Measurements from ENCODE around the gene PBOV1.

The PBOV1 gene

DNA sequence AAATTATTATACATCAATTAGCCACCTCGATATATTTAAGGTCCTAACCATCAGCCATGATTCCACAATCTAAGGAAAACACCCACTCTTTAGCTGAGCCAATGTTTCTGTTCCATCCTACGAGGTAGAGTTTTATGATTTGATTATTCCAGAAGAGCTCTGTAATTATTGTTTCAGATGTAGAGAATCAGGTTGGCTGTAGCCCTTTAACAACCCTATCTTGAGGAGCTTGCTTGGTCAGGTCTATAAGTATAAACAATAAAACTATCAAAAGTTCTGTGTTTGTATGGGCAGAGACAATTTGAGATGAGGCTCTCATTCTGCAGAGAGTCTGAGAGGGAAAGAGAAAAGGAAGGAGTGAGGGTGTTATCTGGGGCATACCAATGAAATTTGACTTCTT lies at the start of gene PBOV1:
PBOV1 (minus strand) TSS at position 43 of the 400 bp plus-strand sequence. CDS start 96 bp downstream, outside the sequence.
- no peak for DNase-seq (ENCODE audit: low read depth, low spot score)

DNA sequence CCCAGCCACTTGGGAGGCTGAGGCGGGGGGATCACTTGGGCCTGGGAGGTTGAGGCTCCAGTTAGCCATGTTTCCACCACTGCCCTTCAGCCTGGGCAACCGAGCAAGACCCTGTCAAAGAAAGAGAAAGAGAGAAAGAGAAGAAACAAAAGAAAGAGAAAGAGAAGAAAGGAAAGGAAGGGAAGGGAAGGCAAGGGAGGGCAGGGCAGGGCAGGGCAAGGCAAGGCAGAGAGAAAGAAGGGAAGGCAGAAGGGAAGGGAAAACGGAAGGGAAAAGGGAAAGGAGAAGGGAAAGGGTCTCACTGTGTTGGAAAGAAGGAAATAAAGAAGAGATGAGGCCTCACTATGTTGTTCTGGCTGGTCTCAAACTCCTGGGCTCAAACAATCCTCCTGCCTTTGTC lies 47.8 kb upstream of the PBOV1 start:
- WGBS (ENCODE audit: insufficient coverage, insufficient read length) = no CpG with 5 or more reads among the region's 3 CpGs
- Histone ChIP-seq H3K36me3 (ENCODE audit: control insufficient read depth, insufficient read depth, low read length) (peaks cover 8% of the 10 kb centered on the region; the same call in 1 of the 2 replicates), H3K9me3 (ENCODE audit: control insufficient read depth, insufficient read depth, low read length) (no peaks in the 10 kb centered on the region), H3K4me1 (ENCODE audit: control insufficient read depth, insufficient read depth, low read length) (no peaks in the 10 kb centered on the region), H3K27me3 (ENCODE audit: control insufficient read depth, insufficient read depth, low read length) (no peaks in the 10 kb centered on the region), H3K4me3 (ENCODE audit: low read length) (no peak overlapping the region), H3K27ac (ENCODE audit: low read length) (no peak overlapping the region)
- DNase-seq (ENCODE audit: low read depth, low spot score) = no peak

More for the DNA sequence above, at the start of gene PBOV1:
- WGBS (ENCODE audit: insufficient coverage, insufficient read length) = no CpG with 5 or more reads among the region's 2 CpGs
- H3K27ac ChIP-seq (ENCODE audit: low read length) = no peak within 1 kb of the TSS
- H3K27me3 ChIP-seq (ENCODE audit: control insufficient read depth, insufficient read depth, low read length) = no peaks in the 10 kb centered on the region
- H3K4me3 ChIP-seq (ENCODE audit: low read length) = no peak within 1 kb of the TSS
- no peaks in the 10 kb centered on the region for H3K36me3 ChIP-seq (ENCODE audit: control insufficient read depth, insufficient read depth, low read length)
- H3K4me1 ChIP-seq (ENCODE audit: control insufficient read depth, insufficient read depth, low read length) = no peaks in the 10 kb centered on the region
- H3K9me3 ChIP-seq (ENCODE audit: control insufficient read depth, insufficient read depth, low read length) = no peaks in the 10 kb centered on the region

DNA sequence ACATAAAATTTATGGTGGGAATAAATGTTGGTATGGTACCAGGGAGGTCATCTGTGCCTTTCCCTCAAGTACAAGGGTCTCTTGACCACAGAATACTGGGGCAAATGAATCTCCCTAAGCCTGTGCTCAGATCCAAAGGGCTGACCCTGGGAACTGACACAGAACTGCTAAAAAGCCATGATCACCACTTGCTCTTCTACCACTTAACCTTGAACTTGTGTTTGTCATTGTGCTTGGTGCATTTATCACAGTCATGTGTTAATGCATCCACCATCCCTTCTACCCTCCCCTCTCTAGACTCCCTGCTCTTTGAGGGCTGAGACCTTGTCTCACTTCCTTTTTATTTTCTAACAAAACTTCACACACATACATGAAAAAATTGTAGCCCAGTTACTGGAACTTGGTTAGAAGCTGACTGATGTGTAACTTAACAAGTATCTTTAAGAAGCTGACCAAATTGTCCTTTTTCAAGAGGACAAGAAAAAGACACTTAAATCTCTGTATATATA lies 46.1 kb upstream of the PBOV1 start:
- Histone ChIP-seq H3K36me3 (ENCODE audit: control insufficient read depth, insufficient read depth, low read length) (peaks cover 8% of the 10 kb centered on the region; the same call in 1 of the 2 replicates), H3K4me3 (ENCODE audit: low read length) (no peak overlapping the region), H3K27ac (ENCODE audit: low read length) (no peak overlapping the region), H3K4me1 (ENCODE audit: control insufficient read depth, insufficient read depth, low read length) (no peaks in the 10 kb centered on the region), H3K9me3 (ENCODE audit: control insufficient read depth, insufficient read depth, low read length) (no peaks in the 10 kb centered on the region), H3K27me3 (ENCODE audit: control insufficient read depth, insufficient read depth, low read length) (no peaks in the 10 kb centered on the region)
- DNase-seq (ENCODE audit: low read depth, low spot score) = no peak

GRCh38 chr6:138263963-138264362 lies 45.7 kb upstream of the PBOV1 start:
- H3K4me1 ChIP-seq (ENCODE audit: control insufficient read depth, insufficient read depth, low read length) = no peaks in the 10 kb centered on the region
- DNase-seq (ENCODE audit: low read depth, low spot score) = no peak
- peaks cover 8% of the 10 kb centered on the region; the same call in 1 of the 2 replicates for H3K36me3 ChIP-seq (ENCODE audit: control insufficient read depth, insufficient read depth, low read length)
- no peak overlapping the region for H3K27ac ChIP-seq (ENCODE audit: low read length)
- WGBS (ENCODE audit: insufficient coverage, insufficient read length) = no CpG with 5 or more reads among the region's 4 CpGs
- H3K27me3 ChIP-seq (ENCODE audit: control insufficient read depth, insufficient read depth, low read length) = no peaks in the 10 kb centered on the region
- no peaks in the 10 kb centered on the region for H3K9me3 ChIP-seq (ENCODE audit: control insufficient read depth, insufficient read depth, low read length)
- no peak overlapping the region for H3K4me3 ChIP-seq (ENCODE audit: low read length)

DNA sequence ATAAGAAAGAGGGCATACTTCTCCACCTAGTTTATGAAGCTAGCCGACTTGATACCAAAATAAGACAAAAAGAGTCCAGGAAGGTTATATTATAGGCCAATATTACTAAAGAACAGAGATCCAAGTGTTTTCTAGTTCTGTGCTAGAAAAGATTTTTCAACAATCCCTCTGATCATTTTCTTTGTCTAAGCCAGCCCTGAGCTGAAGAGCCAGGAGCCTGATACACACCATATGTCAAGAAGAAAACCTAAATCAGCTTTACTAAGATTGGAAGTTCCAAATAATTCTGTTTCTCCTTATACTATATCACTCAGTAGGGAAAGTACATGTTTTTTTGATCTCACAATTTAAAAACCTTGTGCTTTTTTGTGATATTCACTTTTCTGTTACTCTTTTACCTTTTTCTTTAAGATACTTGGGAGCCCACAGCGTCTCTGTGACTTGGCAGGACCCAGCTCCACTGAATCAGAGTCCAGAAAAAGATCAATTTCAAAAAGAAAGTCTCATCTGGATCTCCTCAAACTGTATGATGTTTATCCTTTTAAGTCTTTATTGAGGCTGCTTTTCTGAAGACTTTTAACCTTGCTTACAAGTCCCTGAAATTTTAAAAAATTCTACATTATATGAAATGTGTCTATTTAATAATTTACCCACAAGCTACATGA lies 43.0 kb upstream of the PBOV1 start:
- no peak overlapping the region for H3K27ac ChIP-seq (ENCODE audit: low read length)
- no peaks in the 10 kb centered on the region for H3K4me1 ChIP-seq (ENCODE audit: control insufficient read depth, insufficient read depth, low read length)
- H3K27me3 ChIP-seq (ENCODE audit: control insufficient read depth, insufficient read depth, low read length) = no peaks in the 10 kb centered on the region
- no CpG with 5 or more reads among the region's 2 CpGs for WGBS (ENCODE audit: insufficient coverage, insufficient read length)
- peaks cover 8% of the 10 kb centered on the region; the same call in 1 of the 2 replicates for H3K36me3 ChIP-seq (ENCODE audit: control insufficient read depth, insufficient read depth, low read length)
- DNase-seq (ENCODE audit: low read depth, low spot score) = no peak
- H3K9me3 ChIP-seq (ENCODE audit: control insufficient read depth, insufficient read depth, low read length) = no peaks in the 10 kb centered on the region
- no peak overlapping the region for H3K4me3 ChIP-seq (ENCODE audit: low read length)

DNA sequence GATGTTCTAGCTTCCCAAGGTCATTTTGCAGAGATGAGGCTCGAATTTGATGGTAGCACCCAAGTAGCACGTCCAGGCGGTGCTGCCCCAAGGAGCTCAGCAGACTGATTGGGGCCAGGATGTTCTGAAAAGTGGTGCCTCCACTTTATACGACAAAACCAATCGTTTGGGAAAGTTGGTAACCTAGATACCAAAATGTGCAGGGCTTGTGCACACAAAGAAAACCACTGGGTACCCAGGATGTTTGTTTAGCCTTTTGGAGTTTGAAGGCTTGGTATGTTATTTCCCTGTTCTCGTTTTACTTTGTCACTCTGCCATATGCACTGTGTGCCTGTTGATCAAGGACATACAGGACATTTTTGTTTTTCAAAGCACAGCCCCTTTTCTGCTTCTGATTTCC lies 40.7 kb upstream of the PBOV1 start:
- Histone ChIP-seq H3K27me3 (ENCODE audit: control insufficient read depth, insufficient read depth, low read length) (no peaks in the 10 kb centered on the region), H3K4me3 (ENCODE audit: low read length) (no peak overlapping the region), H3K9me3 (ENCODE audit: control insufficient read depth, insufficient read depth, low read length) (no peaks in the 10 kb centered on the region), H3K27ac (ENCODE audit: low read length) (no peak overlapping the region), H3K36me3 (ENCODE audit: control insufficient read depth, insufficient read depth, low read length) (peaks cover 14% of the 10 kb centered on the region), H3K4me1 (ENCODE audit: control insufficient read depth, insufficient read depth, low read length) (no peaks in the 10 kb centered on the region)
- WGBS (ENCODE audit: insufficient coverage, insufficient read length) = no CpG with 5 or more reads among the region's 6 CpGs
- DNase-seq (ENCODE audit: low read depth, low spot score) = no peak

DNA sequence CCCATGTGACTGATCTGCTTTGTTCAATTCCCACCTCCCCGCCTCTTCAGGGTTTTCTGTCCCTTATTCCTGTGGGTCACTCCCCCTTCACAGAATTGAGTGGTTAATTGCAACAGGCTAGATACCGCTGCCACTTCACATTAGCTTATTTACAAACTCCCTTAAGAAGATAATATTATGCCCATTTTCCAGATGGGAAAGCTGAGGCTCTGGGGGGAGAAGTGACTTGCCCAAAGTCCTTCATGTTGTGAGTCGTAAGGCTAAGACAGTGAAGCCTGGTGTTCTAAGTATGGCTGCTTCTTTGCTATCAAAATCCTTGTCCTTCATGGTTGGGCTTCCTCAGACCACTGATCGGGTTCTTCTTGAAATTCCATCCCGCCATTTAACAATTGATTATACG lies 39.9 kb upstream of the PBOV1 start:
- Histone ChIP-seq H3K4me1 (ENCODE audit: control insufficient read depth, insufficient read depth, low read length) (no peaks in the 10 kb centered on the region), H3K9me3 (ENCODE audit: control insufficient read depth, insufficient read depth, low read length) (no peaks in the 10 kb centered on the region), H3K36me3 (ENCODE audit: control insufficient read depth, insufficient read depth, low read length) (peaks cover 14% of the 10 kb centered on the region), H3K27ac (ENCODE audit: low read length) (no peak overlapping the region), H3K27me3 (ENCODE audit: control insufficient read depth, insufficient read depth, low read length) (no peaks in the 10 kb centered on the region), H3K4me3 (ENCODE audit: low read length) (no peak overlapping the region)
- DNase-seq (ENCODE audit: low read depth, low spot score) = no peak
- WGBS (ENCODE audit: insufficient coverage, insufficient read length) = no CpG with 5 or more reads among the region's 6 CpGs

DNA sequence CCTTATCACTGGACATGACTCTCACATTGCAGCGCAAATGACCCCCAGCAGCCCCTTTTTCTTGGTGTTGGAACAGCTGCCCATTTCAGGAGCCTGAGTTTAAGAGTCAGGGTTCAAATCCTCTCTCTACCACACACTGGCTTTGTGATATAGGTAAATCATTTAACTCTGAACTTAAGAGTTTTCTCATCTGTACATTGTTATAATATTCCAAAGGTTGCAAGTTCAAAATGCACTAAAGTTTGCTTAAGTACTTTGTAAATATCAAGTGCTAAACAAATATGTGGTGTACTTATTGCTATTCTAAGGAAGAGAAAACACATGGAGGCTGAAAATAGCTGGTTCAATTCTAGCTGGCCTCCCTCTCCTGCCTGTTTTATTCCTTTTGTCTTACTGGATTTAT lies 39.3 kb upstream of the PBOV1 start:
- no peaks in the 10 kb centered on the region for H3K9me3 ChIP-seq (ENCODE audit: control insufficient read depth, insufficient read depth, low read length)

GRCh38 chr6:138255443-138255842 lies 37.2 kb upstream of the PBOV1 start:
- Histone ChIP-seq H3K9me3 (ENCODE audit: control insufficient read depth, insufficient read depth, low read length) (no peaks in the 10 kb centered on the region), H3K27me3 (ENCODE audit: control insufficient read depth, insufficient read depth, low read length) (no peaks in the 10 kb centered on the region), H3K27ac (ENCODE audit: low read length) (no peak overlapping the region), H3K36me3 (ENCODE audit: control insufficient read depth, insufficient read depth, low read length) (peaks cover 6% of the 10 kb centered on the region), H3K4me3 (ENCODE audit: low read length) (no peak overlapping the region), H3K4me1 (ENCODE audit: control insufficient read depth, insufficient read depth, low read length) (no peaks in the 10 kb centered on the region)
- no peak for DNase-seq (ENCODE audit: low read depth, low spot score)
- WGBS (ENCODE audit: insufficient coverage, insufficient read length) = no CpG with 5 or more reads among the region's 20 CpGs

More for the DNA sequence above, 39.3 kb upstream of the PBOV1 start:
- Histone ChIP-seq H3K27me3 (ENCODE audit: control insufficient read depth, insufficient read depth, low read length) (no peaks in the 10 kb centered on the region), H3K4me1 (ENCODE audit: control insufficient read depth, insufficient read depth, low read length) (no peaks in the 10 kb centered on the region), H3K4me3 (ENCODE audit: low read length) (no peak overlapping the region), H3K36me3 (ENCODE audit: control insufficient read depth, insufficient read depth, low read length) (peaks cover 8% of the 10 kb centered on the region), H3K27ac (ENCODE audit: low read length) (no peak overlapping the region)
- DNase-seq (ENCODE audit: low read depth, low spot score) = no peak
- no CpG with 5 or more reads among the region's 1 CpG for WGBS (ENCODE audit: insufficient coverage, insufficient read length)

DNA sequence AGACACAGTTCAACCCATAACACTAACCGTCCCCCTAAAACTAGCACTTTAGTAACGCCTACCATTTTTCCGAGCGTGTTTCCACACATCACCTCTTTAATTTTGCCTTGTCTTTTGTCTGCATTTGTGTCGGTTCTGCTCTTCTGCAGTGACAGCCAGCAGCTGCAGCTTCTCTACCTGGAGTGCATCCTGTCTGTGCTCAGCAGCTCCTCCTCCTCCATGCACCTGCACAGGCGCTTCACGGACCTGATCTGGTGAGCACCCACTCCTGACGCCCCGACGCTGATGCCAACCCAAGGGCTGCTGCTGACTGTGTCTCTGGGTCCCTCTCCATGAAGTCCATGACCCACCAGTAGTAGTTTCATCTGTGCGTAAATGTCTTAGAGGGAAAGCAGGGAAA lies 35.4 kb upstream of the PBOV1 start:
- H3K36me3 ChIP-seq (ENCODE audit: control insufficient read depth, insufficient read depth, low read length) = peaks cover 6% of the 10 kb centered on the region

More for the DNA sequence above, 35.4 kb upstream of the PBOV1 start:
- H3K9me3 ChIP-seq (ENCODE audit: control insufficient read depth, insufficient read depth, low read length) = no peaks in the 10 kb centered on the region
- H3K4me1 ChIP-seq (ENCODE audit: control insufficient read depth, insufficient read depth, low read length) = no peaks in the 10 kb centered on the region
- no peak overlapping the region for H3K4me3 ChIP-seq (ENCODE audit: low read length)
- no peaks in the 10 kb centered on the region for H3K27me3 ChIP-seq (ENCODE audit: control insufficient read depth, insufficient read depth, low read length)
- H3K27ac ChIP-seq (ENCODE audit: low read length) = no peak overlapping the region
- WGBS (ENCODE audit: insufficient coverage, insufficient read length) = 100% methylated on average over 4 of the region's 11 CpGs
- no peak for DNase-seq (ENCODE audit: low read depth, low spot score)
